ENCODE measurements around the gene HSCB.
"Not testable (repeated sequence)": the region's sequence is repeated elsewhere in the genome, so short reads cannot be mapped to it uniquely, and the experiment has no call there.

The HSCB gene

DNA sequence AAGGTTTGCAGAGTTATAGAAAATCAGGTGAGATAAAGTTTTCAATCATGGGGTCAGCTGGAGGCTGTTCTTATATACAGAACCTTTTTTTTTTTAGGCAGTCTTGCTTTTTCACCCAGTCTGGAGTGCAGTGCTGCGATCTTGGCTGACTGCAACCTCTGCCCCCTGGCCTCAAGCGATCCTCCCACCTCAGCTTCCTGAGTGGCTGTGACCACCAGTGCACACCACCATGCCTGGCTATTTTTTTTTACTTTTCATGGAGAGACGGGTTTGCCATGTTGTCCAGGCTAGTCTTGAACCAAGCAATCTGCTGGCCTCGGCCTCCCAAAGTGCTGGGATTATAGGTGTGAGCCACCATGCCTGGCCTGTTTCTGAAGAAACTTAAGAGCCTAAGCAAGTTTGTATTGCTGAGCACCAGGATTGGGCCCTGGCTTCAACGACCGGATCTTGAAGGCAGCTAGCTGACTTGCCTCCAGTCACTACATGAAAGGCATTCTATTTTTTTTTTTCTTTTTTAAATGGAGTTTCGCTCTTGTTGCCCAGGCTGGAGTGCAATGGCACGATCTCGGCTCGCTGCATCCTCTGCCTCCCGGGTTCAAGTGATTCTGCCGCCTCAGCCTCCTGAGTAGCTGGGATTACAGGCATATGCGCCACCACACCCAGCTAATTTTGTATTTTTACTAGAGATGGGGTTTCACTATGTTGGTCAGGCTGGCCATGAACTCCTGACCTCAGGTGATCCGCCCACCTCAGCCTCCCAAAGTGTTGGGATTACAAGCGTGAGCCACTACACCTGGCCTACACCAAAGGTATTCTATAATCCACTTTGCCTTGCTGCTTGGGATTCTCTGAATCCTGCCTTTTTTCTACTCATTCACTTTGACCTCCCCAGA is 50.9 kb downstream of the HSCB start:
- DNase-seq = peak in 1 of 2 experiments; percentile 30

DNA sequence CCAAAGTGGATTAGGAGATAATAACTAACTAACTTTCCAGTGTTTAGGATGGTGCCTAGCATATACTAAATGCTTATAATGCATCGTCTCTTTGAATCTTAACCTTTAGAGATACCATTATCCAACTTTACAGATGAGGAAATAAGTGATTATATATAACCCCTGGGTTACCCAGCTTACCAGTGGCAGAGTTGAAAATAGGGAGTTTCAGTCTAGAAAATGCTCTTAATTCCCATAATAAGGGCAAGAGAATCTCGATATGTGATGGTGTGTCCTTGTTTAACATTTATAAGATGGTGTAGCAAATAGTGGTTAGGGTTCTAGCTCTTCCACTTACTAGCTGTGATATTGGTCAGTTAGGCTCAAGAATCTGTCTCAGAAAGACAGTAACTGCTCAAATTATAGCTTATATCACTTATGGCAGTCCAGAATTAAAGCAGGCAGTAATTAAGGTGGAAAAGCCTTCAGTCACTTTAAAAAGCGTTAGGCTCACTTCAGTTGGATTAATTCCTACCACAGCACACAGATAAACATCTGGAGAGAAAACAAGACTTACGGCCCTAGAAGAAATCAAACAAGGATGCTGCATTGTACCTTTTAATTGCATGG is 52.2 kb downstream of the HSCB start:
- no peak for DNase-seq

DNA sequence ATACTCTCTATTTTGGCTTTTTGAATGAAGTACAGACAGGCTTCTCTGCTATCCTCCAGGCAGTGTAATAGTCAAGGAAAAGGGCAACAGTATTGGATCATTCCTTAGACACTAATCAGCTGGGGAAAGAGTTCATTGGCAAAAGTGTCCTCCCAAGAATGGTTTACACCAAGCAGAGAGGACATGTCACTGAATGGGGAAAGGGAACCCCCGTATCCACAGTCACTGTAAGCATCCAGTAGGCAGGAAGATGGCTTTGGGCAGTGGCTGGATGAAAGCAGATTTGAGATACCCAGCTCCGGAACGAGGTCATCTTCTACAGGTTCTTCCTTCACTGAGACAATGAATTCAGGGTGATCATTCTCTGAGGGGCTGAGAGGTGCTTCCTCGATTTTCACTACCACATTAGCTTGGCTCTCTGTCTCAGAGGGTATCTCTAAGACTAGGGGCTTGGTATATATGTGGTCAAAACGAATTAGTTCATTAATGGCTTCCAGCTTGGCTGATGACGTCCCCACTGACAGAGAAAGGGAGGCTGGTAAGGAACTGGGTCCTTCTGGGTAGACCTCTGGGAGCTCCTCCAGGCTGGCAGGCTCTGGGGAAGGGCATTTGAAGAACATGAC is 53.3 kb downstream of the HSCB start:
- no peak for DNase-seq

DNA sequence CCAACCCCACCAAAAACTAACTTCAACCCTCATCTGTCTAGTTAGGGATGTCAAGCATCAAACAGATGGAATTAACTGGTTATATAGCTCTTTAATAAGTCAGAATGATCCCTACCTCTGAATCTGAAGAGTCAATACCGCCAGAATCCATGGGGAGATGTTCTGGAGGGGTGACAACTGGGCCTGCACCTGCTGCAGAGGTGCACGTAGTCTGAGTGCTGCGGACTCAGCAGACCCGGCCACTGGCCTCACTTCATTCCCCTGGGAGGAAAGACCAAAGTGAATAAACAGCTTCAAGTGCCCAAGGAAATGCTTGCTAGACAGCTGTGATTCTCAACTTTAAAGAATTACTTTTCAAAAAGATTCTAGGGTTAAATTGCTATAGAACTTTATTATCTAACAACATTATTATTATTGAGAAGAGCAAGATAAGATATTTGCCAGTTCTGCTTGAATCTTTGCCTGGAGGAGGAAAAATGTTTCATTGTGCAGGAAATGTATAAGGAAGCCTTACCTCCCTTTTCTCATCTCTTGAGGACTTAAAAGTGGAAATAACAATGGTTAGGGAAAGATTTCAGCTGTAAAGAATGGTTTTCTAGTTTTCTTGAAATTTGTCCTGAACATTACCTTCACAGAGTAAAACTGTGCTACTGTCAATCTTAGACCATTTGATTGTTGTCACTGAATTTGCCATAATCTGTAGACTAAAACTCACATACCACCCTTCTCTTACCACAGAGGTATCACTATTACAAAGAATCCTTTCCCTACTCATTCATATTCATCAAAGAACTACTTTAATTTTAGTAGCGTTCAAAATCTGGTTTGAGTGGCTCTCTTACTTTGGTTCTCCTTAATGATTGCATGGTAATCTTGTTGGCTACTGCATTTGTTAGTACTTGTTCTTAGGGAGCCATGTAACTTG is 54.4 kb downstream of the HSCB start:
- DNase-seq = no peak

DNA sequence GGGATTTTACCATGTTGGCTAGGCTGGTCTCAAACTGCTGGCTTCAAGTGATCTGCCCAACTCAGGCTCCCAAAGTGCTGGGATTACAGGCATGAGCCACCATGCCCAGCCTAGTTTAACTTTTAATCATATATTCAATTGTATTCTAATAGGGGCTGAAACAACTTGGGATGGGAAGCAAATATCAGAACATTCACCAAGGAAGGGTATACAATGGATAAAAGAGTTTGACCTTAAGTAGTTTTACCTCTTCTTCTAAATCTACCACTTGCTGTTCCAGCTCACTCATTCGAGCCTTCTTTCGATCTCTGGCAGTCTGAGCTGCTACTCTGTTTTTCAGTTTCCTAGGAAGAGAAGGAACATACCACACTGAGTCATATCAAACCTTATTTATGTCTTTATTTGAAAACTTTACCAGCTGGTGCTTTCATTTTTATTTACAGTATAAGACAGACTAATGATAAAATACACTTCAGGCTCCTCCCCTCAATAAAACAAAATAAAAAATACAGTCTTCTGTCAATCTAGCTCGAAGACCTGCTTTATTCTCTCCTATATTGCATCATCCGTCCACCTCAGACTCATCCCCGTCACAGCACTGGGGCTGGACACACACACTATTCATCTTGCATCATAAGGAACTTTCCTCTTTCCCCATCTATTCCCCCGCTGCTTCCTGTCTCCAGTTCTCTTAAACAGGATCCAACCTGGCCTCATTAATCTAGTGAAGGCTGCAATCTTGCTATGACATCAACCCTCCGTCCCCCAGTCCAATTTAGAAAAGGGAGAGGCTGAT is 57.2 kb downstream of the HSCB start:
- peak; percentile 54 for DNase-seq

DNA sequence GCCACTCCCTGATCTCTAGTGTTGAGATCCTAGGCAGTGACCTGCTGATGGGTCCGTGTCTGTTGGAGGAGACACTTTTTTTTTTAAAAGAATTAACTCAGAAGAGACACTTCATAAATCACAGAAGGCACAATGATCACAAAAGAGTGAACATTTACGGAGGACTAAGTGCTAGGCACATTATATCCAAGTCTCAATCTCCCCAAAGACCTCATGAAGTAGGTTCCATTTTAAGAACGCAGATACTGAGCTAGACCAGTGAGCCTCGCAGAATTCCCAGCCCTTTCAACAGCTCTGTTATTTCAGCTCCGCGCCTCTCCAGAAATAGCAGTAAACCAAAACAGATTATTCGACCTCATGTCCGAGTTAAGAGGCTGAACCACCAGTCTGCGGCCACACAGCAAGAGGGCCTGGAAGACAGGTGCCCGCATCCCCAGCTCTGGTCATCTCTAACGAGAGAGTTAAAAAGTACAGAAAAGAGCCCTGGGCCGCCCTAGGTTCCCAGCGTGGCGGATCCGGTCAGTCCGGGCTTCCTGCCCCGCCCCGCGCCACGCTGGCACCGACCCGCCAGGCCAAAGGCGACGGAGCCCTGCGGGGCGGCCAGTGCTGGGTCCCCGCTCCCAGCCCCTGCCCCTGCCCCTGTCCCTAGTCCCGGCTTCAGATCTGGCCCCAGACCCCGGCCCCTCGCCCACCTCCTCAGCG is 57.9 kb downstream of the HSCB start:
- no peak for DNase-seq

DNA sequence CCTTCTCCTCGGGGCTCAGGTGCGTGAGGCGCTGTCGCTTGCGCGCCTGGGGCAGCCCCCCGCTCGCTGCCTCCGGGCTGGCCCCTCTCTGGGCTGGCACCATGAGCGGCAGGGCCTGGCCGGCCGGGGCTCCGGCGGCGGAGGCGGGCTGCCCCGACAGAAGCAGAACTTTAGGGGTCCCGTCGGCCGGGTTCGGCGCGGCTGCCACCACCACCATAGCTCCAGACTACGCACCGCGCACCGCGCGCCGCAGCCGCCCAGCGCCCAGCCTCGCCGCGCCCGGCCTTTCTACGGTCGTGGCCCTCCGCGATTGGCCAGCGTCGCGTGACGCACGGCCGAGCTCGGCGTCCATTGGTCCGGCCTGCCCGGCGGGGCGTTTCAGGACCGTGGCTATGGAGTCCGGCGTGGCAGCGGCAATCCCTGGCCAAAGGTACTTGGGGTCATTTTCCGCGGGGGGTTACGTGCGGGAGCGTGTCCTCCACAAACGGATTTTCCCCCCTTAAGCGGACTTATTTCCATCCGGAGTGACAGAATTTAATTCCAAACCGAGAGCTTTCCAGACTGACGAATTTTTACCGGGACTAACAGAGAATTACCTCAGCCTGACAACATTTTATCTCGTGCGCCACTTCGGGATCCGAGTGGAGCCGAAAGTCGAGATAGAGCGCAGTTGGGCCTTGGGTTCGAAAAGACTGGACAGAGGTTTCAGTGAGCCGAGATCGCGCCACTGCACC is 58.6 kb downstream of the HSCB start, which contains the start of gene XBP1:
Gene XBP1, minus strand, starts transcription at position 262 of the 734 bp plus-strand sequence.
- peak; percentile 85 to 89 for DNase-seq

DNA sequence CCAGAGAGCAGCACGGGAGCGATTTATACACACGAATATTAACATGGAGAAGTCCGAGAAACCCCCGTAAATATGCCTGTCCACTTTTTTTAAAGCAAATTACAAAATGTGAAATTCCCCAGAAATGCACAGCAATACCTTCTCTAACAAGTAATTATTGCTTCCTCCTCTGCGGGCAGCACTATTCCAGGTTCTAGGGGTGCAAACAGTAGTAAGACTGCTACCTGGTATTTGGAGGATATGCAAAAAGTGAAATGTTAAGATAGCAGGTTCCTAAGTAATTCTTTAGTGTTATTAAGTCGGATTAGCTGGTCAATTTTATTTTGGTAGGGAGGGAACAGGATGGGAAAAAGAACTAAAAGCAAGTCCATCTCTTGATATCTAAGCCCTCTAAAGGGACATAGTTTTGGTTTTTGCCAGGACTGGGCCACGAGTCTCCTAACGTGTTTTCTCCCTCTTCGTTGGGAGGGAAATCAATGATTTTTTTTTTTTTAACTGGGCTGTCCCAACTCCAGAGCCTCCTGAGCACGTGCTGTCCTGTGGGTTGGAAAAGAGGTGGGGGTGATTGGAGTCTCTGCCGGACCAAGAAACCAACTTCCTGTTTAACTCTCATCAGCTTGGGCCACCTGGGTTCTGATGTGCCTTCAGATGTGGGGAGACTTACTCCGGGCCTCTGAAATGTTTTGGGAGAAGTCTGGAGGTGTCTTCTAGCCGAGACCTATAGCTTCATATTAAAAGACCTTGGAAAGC is 60.2 kb downstream of the HSCB start:
- DNase-seq = peak; percentile 85 to 89

DNA sequence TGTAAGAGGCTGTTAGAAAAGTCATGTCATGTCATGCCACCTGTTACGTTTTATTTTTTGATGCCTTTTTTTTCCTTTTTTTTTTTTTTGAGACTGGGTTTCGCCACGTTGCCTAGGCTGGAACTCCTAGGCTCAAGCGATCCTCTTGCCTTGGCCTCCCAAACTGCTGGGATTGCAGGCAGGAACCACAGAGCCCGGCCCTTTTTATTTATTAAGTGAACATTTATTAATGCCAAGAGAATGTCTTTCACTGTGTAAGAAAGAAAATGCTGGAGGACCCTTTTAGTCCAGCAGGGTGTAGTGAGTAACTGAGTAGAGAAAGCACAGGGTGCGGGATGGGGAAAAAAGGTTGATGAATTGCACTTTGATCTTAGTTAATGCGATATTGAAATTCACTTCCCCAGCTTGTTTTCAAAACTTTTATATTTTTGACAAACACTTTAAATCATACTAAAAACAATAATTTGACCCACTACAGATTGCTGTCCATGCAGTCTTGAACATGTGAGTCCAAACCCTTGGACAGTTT is 60.8 kb downstream of the HSCB start:
- DNase-seq = peak; percentile 39 to 62

DNA sequence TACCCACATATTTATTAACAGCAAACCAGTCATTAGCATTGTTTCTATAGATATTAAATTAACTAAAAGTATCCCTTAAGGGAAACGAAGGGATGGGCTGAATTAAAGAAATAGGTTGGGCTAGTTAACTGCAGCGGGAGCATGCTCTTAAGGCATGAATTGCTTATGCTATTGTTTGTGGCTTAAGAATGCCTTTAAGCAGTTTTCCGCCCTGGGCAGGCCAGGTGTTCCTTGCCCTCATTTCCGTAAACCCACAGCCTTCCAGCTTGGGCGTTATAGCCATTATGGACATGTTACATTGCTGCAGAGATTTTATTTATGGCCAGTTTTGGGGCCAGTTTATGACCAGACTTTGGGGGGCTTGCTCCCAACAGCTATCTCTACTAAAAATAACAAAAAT is 63.6 kb downstream of the HSCB start:
- DNase-seq = not testable (repeated sequence)

Data from Kasumi-1 (cell line).